HepG2 (cell line): ENCODE results near the gene TMCC1. TPM values are rescaled to one million over a fixed set of nuclear protein-coding genes. Genes with fewer than 3 reads are reported as not detected.
A peak's percentile ranks its signal among the peaks of the same experiment; 100 is the strongest.

Source experiments
- AKNA ChIP-seq: sonication (generic); formaldehyde crosslinking; IDR thresholded peaks from 2 replicates; pipeline ENCODE4 v1.4.0; 2020; ENCODE audit warnings: missing genetic modification reagents, borderline replicate concordance
- GABPA ChIP-seq, 2 experiments: IDR thresholded peaks; 2 replicates each; pipeline ENCODE4 v1.6.1; 2011 to 2016; ENCODE audit warnings: low read depth in 2 of 2, low read length in 1 of 2, missing biosample characterization in 1 of 2, missing genetic modification characterization in 1 of 2
- GATAD2A ChIP-seq: IDR thresholded peaks from 2 replicates; pipeline ENCODE4 v1.6.1; 2016
- GMEB1 ChIP-seq: sonication (generic); formaldehyde crosslinking; IDR thresholded peaks from 2 replicates; pipeline ENCODE4 v1.5.1; 2020; ENCODE audit warnings: missing genetic modification reagents, mild to moderate bottlenecking, borderline replicate concordance
- HNF4A ChIP-seq: sonication (generic); formaldehyde crosslinking; IDR thresholded peaks from 2 replicates; pipeline ENCODE4 v1.4.0; 2020; ENCODE audit warnings: missing genetic modification reagents
- IKZF4 ChIP-seq: sonication (generic); formaldehyde crosslinking; IDR thresholded peaks from 2 replicates; pipeline ENCODE4 v1.5.1; 2020; ENCODE audit warnings: borderline replicate concordance, mild to moderate bottlenecking, low read depth, missing genetic modification reagents; ENCODE audit errors: not compliant biosample characterization
- MED1 ChIP-seq: sonication (generic); formaldehyde crosslinking; IDR thresholded peaks from 2 replicates; pipeline ENCODE4 v1.4.0; 2020; ENCODE audit warnings: missing genetic modification reagents
- MYC ChIP-seq: sonication (generic); formaldehyde crosslinking; IDR thresholded peaks from 2 replicates; pipeline ENCODE4 v1.9.0; 2021; ENCODE audit warnings: missing genetic modification reagents, borderline replicate concordance
- POLR2AphosphoS5 ChIP-seq: IDR thresholded peaks from 2 replicates; pipeline ENCODE4 v1.6.1; 2012; ENCODE audit warnings: low read depth, low read length
- POLR2G ChIP-seq: fragments of 200-400 bp; formaldehyde crosslinking; IDR thresholded peaks from 2 replicates; pipeline ENCODE4 v1.6.1; 2018; ENCODE audit warnings: mild to moderate bottlenecking, low read depth, low read length, moderate library complexity
- RXRA ChIP-seq: sonication (generic); formaldehyde crosslinking; IDR thresholded peaks from 2 replicates; pipeline ENCODE4 v1.5.1; 2020; ENCODE audit warnings: missing genetic modification reagents
- SAP130 ChIP-seq: IDR thresholded peaks from 2 replicates; pipeline ENCODE4 v1.6.1; 2016; ENCODE audit warnings: low read depth
- SOX5 ChIP-seq: IDR thresholded peaks from 2 replicates; pipeline ENCODE4 v1.6.1; 2016; ENCODE audit warnings: borderline replicate concordance
- STAG1 ChIP-seq: sonication (generic); formaldehyde crosslinking; IDR thresholded peaks from 2 replicates; pipeline ENCODE4 v1.4.0; 2020; ENCODE audit warnings: missing genetic modification reagents
- TBX2 ChIP-seq: sonication (generic); formaldehyde crosslinking; IDR thresholded peaks from 2 replicates; pipeline ENCODE4 v1.5.0; 2020; ENCODE audit warnings: missing genetic modification reagents, mild to moderate bottlenecking, borderline replicate concordance
- TEAD3 ChIP-seq: optimal IDR thresholded peaks from 2 replicates; pipeline ENCODE3; 2016; ENCODE audit warnings: borderline replicate concordance
- YY1 ChIP-seq: IDR thresholded peaks from 2 replicates; pipeline ENCODE4 v1.6.1; 2011; ENCODE audit warnings: low read length, low read depth, moderate library complexity, mild to moderate bottlenecking; ENCODE audit not compliant: insufficient read depth, insufficient replicate concordance
- ZBTB38 ChIP-seq: sonication (generic); formaldehyde crosslinking; IDR thresholded peaks from 2 replicates; pipeline ENCODE4 v1.5.1; 2020; ENCODE audit warnings: mild to moderate bottlenecking, missing genetic modification reagents
- ZFX ChIP-seq: sonication (generic); formaldehyde crosslinking; IDR thresholded peaks from 2 replicates; pipeline ENCODE4 v1.4.0; 2020; ENCODE audit warnings: mild to moderate bottlenecking, low read depth, missing genetic modification reagents, moderate library complexity
- ZFY ChIP-seq: sonication (generic); formaldehyde crosslinking; IDR thresholded peaks from 2 replicates; pipeline ENCODE4 v1.4.0; 2020; ENCODE audit warnings: missing genetic modification reagents
- ZMYM4 ChIP-seq: sonication (generic); formaldehyde crosslinking; IDR thresholded peaks from 2 replicates; pipeline ENCODE4 v1.8.1; 2023; ENCODE audit warnings: mild to moderate bottlenecking, missing genetic modification reagents
- ZNF263 ChIP-seq: sonication (generic); formaldehyde crosslinking; IDR thresholded peaks from 2 replicates; pipeline ENCODE4 v1.4.0; 2020; ENCODE audit warnings: missing genetic modification reagents
- ZNF264 ChIP-seq: sonication (generic); formaldehyde crosslinking; IDR thresholded peaks from 2 replicates; pipeline ENCODE4 v1.4.0; 2020; ENCODE audit warnings: missing genetic modification reagents
- ZNF331 ChIP-seq: sonication (generic); formaldehyde crosslinking; IDR thresholded peaks from 2 replicates; pipeline ENCODE4 v1.4.0; 2020; ENCODE audit warnings: missing genetic modification reagents
- ZNF563 ChIP-seq: sonication (generic); formaldehyde crosslinking; IDR thresholded peaks from 2 replicates; pipeline ENCODE4 v1.8.0; 2022; ENCODE audit warnings: mild to moderate bottlenecking, moderate library complexity, missing genetic modification reagents
- polyA plus RNA-seq, 8 experiments: library from polyadenylated mRNA; depleted of rRNA in 3 of 8; stranded (reverse) in 7 of 8; unstranded in 1 of 8; fragments of >200 nt; fragmentation: Illumina TruSeq in 4 of 8; extraction: Trizol in 4 of 8; gene quantifications; 2 replicates each; pipeline versions ENCODE4 v1.2.1 to v1.2.3, GENCODE V29; 2011 to 2016; ENCODE audit warnings: low read depth in 4 of 8, missing spikeins in 1 of 8, mixed read lengths in 1 of 8; ENCODE audit not compliant: insufficient read depth in 1 of 8
- total RNA-seq, 5 experiments: library from RNA; depleted of rRNA; stranded (reverse); fragments of >200 nt; fragmentation: Illumina TruSeq; extraction: Trizol; gene quantifications; 2 replicates each; pipeline ENCODE4 v1.2.3, GENCODE V29; 2016; ENCODE audit warnings: low read depth in 1 of 5

TMCC1 gene
- total and polyA plus RNA-seq, 2 of the 13 experiments (the other 11 are each of a cell fraction or from before 2014, with no cell fraction given) = 12.1 to 264 TPM

- TF ChIP-seq AKNA = no peak
- TF ChIP-seq ZBTB38 (CRISPR knock-in tag) = peak; percentile 50; the same call in 1 of the 2 replicates
- TF ChIP-seq MED1 = 0 out of 2 replicates have a peak, but pooled peaks have one; percentile 41
- TF ChIP-seq SAP130 = peak; percentile 64
- peak; percentile 61; the same call in 1 of the 2 replicates for TF ChIP-seq ZFY (CRISPR knock-in tag)
- peak; percentile 21; the same call in 1 of the 2 replicates for TF ChIP-seq POLR2AphosphoS5
- TF ChIP-seq TBX2 (CRISPR knock-in tag) = 0 out of 2 replicates have a peak, but pooled peaks have one; percentile 0
- TF ChIP-seq POLR2G = peak; percentile 55; the same call in 1 of the 2 replicates
- 0 out of 2 replicates have a peak, but pooled peaks have one; percentile 30 for TF ChIP-seq RXRA (CRISPR knock-in tag)
- peak; percentile 61 for TF ChIP-seq HNF4A (CRISPR knock-in tag)
- 0 out of 2 replicates have a peak, but pooled peaks have one; percentile 25 for TF ChIP-seq ZNF263 (CRISPR knock-in tag)
- TF ChIP-seq ZNF563 (CRISPR knock-in tag) = peak; percentile 34; the same call in 1 of the 2 replicates
- TF ChIP-seq ZMYM4 (CRISPR knock-in tag) = peak; percentile 39; the same call in 1 of the 2 replicates
- TF ChIP-seq TEAD3 = peak; percentile 69
- TF ChIP-seq ZFX (CRISPR knock-in tag) = peak; percentile 74
- TF ChIP-seq MYC (CRISPR knock-in tag) = peak; percentile 26; the same call in 1 of the 2 replicates
- no peak for TF ChIP-seq IKZF4 (CRISPR knock-in tag)
- TF ChIP-seq ZNF264 (CRISPR knock-in tag) = 0 out of 2 replicates have a peak, but pooled peaks have one; percentile 51
- no peak for TF ChIP-seq STAG1
- no peak for TF ChIP-seq GABPA (IDR thresholded peaks at IDR 0.05; ENCODE audit: low read depth, low read length)
- peak; percentile 57 for TF ChIP-seq GABPA (CRISPR knock-in tag; IDR thresholded peaks at IDR 0.05; ENCODE audit: low read depth)
- TF ChIP-seq YY1 = peak; percentile 9
- peak; percentile 45; the same call in 1 of the 2 replicates for TF ChIP-seq GATAD2A (CRISPR knock-in tag)
- peak; percentile 87 for TF ChIP-seq ZNF331 (CRISPR knock-in tag)
- TF ChIP-seq SOX5 (CRISPR knock-in tag) = peak; percentile 30; the same call in 1 of the 2 replicates
- 0 out of 2 replicates have a peak, but pooled peaks have one; percentile 19 for TF ChIP-seq GMEB1 (CRISPR knock-in tag)
These were observed 260.5 kb downstream of the TMCC1 start (continued) for GRCh38 chr3:129632977-129633376.
